HG03196 (cell line): Measurements from ENCODE around the gene S100A10.

ENCODE experiments used
- ATAC-seq: cut with Tn5 transposase; IDR thresholded peaks from one replicate; pipeline ENCODE4 v1.9.1; 2021; ENCODE audit not compliant: unreplicated experiment

The S100A10 gene

DNA sequence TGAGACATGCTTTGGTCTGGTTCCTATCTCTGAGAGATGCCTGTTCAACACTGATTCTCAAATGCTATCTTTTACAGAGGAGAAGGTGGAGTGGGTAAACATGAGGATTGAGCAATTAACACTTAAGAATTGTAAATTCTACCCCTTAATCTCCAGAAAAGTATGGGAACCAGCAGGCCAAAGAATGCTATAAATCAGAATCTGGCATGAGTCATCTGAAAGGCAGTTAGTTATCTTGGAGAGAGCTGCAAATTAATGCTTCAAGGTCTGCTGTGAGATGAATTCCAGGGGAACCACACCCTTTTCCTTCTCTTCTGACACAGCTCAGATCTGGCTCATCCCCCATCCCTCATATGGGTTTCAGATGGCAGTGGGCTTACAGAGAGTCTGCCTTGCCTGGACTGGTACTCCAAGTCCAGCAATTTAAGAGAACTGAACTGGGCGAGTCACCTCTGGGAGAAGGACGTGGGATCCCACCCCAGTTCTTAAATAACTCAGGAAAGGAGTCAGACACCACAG lies 5.2 kb downstream of the S100A10 start:
- ATAC-seq, result no peak

DNA sequence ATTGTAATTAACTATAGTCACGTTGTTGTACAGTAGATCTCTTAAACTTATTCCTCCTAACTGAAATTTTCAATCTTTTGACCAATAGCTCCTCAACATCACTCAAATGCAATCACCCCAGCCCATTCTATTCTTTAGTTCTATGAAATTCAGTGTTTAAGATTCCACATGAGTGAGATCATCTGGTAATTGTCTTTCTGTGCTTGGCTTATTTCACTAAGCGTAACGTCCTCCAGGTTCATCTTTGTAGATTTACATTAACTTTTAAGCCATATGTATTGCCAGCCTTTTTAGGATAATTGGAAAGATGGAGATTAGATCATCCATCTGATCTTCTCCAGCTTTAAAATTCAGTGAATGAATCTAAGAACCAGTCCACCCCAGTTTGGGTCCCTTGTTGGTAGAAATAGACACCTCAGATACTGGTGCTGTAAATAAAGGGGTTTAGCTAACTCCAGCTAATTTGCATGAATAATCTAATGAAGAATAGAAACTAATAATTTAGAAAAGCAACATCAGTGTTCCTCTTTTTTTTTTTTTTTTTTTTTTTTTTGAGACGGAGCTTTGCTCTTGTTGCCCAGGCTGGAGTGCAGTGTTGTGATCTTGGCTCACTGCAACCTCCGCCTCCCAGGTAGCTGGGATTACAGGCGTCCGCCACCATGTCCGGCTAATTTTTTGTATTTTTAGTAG lies 7.0 kb downstream of the S100A10 start:
- ATAC-seq, result no peak

DNA sequence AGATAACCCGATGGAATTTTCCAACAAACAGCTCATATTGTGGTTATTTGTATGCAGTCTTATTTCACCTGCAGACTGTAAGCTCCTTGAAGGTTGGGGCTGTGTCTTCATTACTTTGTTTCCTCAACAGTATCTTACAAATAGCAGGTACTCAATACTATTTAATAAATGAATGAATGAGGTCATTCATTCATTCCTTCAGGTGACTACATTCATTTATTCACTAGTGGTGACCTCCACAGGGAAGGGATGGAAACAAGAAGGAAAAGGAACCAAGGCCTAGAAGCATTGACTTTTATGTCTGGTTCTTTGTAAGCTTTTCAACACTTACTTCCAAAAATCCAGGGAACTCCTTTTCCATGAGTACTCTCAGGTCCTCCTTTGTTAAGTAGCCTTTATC lies 7.9 kb downstream of the S100A10 start:
- ATAC-seq, result no peak

DNA sequence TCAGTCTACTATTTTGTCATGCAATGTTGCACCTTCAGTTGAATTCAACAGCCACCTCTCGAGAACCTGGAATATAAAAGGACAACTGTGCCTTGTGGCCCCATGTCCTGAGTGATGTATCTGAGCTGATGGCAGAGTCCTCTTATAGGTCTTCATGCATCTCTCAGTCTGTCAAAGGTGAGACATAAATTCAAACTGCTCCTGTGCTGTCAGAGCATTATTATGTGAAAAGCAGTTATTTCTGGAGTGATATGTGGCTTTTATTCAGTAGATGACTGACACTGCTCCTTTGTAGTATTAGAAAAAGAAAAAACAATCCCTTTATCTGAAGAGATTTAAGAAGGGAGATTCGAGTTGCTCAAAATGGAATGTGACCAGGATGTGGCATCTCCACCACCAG lies 8.4 kb downstream of the S100A10 start:
- no peak for ATAC-seq

DNA sequence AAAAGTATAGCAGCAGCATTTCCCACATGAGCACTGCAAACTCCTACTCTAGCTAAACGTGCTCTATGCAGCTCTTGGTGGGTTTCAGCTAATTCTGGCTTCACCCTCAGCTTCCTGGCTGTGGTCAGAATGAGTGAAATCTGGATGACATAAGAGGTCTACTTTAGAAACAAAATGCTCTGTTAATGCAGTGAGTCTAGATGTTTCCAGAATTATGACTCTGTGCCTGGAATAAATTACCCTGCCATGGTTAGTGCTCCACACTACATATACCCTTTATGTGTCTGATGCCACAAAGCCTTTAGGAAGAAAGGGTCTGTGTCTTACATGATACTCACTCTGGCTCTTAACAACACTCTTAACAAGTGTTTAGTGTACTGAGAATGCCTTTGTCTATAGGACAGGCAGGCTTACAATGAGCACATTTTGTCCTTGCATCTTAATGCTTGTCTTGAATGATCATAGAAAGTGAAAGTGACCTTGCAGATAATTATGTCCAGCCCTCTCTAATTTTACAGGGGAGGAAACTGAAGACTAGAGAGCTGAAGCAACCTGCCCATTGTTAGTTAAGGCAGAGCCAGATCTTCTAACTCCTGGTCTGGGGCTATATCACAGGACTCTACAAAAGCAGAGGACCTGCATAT lies 9.2 kb downstream of the S100A10 start:
- ATAC-seq, result no peak

DNA sequence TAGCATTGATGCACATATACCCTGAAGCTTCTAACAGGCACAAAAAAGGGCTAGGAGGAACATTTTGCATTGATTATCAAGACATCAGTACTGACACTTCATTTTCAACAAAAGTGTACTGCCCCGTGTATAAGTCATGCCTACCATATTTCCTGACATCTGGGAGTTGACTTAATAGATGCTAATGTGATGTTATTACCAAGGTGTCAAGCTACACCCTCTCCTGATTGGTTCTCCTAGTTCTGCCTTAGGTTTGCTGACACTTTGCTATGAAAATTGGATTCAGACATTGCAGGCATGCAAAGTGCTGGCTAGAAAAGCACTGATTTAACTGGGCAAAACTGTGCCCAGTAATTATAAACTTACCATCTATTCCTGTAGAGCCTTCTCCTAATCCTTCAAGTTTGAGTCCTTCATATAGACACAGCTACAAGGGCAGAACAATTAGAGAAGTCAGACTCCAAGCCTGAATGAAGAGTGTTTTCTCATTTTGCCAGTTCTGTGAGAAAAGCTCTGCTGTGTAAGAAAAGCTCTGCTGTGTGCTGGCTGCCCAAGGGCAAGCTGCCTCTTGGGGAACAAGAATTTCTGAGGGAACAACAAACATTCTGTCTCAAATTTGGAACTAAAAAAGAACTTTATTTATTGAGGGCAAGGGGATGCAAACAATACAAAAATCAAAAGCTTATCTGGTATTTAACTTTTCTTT lies 11.2 kb downstream of the S100A10 start:
- ATAC-seq, result no peak

DNA sequence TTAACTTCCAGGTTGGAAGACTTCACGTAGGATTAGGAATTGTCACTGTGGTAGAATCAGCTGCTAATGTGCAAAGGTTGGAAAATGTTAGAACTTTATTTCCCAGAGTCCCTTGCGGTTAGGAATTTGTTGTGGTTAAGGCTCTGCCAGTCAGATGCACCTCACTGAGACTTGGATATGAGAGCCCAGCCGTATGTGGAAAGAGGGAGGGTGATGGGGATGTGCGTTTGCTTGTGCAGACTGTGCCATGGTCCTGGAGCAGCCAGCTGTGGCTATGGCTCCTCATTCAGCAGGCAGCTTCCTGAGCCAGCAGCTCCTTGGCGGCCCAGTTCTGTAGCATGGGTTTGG lies 12.5 kb downstream of the S100A10 start:
- no peak for ATAC-seq

DNA sequence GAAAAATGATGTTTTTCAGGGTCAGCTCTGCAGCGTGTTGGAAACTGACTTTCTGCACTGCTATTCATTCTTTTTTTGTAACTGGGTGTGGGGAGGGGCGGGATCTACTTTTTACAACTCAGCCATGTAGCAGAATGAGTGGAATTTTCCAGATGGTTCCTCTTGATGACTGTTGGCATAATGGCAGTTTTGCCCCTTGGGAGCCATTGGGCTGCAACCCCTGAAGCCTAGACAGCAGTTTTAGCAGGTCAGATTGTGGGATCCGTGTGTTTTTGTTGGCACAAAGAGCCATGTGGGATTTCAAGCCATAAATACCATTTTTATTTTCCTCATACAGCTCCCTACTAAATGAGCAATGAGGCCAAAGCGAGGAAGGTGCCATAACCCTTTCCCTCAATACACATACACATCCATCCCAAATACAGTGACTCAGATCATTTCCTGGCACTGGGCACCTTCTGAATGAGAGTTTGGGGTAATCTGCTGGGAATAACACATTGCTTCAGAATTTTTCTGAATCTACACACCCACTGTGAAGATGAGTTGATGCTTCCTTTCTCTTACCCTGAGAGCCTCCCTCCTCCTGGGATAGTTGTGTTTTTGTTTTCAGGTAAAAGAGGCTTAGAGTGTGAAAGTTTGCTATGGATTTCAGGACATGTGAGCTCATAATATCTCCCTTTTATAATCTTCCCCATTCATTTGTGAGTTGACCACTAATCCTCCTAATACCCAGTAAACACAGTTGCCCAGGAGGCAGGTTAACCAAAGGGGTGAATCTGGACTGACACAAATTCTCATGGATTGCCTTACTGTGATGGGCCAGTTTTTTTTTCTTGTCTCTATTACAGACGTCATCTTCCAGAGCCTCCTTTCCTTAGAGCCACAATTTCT lies 13.1 kb downstream of the S100A10 start:
- ATAC-seq, result no peak

DNA sequence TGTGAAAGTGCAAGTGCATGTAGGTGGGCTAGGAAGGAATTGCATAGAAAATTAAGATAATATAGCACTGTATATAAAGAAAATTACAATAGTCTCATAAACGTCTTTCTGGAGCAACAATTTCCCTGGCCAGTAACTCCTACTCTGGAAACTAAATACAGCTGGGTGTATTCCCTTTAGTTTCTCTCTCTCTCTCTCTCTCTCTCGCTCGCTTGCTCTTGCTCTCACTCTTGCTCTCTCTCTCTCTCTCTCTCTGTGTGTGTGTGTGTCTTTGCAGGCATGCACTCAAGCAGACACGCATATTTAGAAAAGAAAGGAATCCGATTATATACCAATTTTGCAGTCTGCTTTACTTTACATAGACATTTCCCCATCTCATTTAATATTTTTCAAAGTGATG lies 14.7 kb downstream of the S100A10 start:
- ATAC-seq, result no peak

DNA sequence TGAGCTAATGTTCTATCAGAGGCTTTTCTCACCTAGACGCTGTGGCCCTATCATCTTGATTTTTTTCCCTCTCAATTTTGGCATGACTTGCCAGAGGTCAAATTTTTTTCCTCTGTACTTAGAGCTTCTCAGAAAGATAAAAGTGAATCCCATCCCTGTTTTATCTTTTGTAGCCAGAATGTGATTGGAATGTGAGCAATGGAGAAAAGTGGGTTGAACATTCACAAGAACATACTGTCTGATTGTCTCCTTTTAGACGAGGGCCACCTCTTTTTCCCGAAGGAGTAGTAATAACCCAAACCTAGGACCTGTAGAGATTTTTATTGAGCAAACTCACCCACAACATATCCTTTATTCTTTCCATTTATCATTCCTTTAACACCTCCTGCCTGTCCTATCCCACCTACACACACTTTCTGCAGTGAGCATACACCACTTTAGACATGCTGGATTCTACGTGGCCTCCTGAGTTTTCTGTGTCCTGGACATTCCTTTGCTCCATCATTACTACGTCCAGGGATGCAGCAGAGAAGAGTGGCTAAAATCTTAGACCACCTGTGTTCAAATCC lies 15.9 kb downstream of the S100A10 start:
- no peak for ATAC-seq

DNA sequence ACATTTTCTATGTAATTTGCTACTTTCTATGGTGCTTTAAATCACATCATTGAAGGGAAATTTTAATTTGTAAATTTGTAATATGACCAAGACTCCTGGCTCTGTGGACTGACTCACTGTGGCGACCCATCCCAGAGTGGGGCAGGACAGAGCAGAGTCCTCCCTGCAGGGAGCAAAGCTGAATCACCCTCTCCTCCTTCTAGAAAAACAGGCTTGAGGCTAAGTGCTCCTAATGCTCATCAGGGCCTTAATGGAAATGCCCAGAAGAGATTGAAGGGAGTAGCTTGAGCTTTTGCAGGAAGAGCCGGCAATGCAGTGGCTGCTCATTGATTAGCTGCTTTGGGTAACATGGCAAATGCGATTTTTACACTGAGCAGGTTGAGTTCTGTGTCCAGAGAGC lies 16.8 kb downstream of the S100A10 start:
- ATAC-seq, result no peak

DNA sequence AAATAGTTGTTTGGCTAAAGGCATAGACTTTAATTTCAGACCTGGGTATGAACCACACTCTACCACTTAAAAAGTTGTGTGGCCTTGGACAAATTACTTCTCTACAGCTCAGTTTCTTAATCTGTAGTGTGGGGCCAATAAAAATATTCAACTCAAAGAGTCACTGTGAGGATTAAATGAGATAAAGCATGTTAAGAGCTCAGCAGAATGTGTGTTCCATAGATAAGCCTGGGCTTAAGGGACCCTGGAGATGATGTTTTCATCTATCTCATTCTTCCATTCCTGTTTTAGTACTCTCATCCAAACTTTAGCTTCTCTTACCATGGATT lies 17.7 kb downstream of the S100A10 start:
- ATAC-seq, result no peak

DNA sequence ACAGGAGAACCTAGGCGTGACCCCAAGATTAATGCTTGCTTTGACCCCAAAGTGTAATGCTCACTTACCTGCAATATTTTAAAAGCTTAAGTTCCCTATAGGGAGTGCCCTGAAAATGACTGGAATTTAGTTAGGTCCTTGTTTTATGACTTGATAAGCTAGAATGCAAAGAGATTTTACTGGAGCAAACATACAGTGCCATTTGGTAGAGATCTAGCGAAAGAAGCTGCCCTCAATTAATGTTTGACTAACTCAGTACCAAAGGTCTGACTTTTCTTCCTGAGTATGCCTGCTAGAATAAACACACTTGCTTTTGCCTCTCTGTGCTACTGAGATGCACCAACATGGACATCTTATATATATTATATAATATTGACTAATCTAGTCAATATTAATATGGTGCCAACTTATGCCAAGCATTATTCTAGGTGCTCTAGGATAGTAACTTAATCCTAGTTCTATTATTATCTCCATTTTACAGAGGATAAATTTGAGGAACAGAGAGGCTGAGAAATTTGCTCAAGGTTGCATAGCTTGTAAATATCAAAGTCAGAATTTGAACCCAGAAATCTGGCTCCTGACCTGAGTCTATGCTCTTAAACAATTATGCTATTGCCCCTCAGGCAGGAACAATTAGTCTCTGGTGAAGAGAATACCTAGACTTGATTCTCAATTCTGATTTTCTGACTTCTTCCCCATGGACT lies 18.2 kb downstream of the S100A10 start:
- no peak for ATAC-seq

DNA sequence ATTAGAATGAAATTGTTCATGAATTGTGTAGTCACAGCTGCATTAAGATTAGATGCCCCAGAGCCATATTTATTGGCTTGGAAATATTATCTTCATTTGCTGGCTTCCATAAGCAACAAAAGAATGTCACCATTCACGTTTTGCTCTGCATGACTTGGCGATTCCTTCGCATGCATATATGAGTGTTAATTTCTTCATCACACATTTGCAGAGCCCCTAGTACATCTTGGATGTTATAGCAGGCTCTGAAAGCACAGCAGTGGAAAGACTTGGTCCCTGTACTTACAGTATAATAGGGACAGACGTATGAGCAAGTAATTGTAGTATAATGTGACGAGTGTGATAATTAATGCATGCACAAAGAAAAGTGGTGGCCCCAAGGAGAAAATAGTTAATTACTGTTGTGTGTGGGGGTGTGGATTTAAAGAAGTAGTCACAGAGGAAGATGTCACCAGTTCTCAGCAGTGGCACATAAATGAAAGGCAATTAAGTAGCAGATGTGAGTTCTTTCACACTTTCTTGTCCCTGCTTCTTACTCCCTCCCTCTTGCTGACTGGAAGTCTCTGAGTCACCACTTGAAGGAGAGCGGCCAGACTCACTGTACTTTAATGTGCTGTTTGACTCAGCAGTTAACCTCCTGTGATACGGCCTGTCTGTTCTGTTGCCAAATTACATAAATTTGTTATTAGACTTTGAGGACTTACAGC lies 21.0 kb downstream of the S100A10 start:
- no peak for ATAC-seq

DNA sequence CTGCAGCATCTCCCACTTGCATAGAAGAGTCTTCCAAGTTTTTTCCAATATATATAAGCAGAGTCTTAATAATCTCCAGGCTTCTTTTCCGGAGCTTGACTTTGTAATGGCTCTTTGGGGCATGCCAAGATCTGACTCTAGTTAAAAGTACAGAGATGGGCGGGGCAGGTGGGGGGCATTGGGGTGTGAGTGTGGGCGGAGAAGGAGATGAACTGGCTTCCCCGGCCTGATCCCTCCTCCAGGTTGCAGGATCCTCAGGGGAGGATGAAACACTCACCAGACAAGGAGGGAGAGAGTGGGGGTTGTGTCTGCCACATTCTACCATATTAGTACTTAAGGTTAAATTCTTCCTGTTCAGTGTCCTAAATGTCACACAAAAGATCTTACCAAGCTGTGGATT lies 23.0 kb downstream of the S100A10 start:
- ATAC-seq, result no peak

DNA sequence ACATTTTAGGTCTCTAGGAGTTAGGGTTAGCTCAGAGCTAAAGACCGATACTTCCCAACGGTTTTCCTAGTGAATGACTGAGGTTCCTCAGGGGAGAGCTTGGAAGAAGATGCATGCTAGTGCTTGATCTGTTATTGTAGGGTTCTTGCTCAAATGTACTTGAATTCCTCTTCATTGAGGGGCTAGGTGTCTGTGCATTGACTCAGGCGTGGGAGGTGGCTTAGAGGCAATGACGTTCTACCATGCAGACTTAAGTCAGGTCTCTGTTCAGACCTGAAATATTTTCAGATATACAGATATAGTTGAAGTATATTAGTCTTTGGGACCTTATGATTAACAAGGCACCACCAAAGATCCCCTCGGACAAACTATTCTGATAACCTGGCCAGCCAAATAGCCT lies 23.5 kb downstream of the S100A10 start:
- ATAC-seq, result no peak

DNA sequence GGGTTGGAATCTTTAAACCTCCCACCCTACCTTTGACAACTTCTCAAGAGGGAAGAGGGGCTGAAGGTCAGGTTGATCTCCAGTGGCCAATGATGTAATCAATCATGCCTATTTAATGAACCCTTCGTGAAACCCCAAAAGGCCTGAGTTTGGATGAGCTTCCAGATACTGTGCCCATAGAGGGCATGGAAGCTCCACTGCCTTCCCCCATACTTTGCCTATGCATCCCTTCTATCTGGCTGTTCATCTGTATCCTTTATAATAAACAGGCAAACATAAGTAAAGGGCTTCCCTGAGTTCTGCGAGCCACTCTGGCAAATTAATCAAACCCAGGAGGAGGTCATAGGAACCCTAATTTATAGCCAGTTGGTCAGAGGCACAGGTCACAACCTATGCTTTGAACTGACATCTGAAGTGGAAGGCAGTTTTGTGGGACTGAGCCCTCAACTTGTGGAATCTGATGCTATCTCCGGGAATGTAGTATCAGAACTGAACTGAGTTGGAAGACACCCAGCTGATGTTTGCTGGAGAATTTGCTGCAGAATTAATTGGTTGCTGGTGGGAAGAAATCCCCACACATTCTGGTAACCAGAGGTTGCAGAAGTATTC lies 24.8 kb downstream of the S100A10 start:
- no peak for ATAC-seq

DNA sequence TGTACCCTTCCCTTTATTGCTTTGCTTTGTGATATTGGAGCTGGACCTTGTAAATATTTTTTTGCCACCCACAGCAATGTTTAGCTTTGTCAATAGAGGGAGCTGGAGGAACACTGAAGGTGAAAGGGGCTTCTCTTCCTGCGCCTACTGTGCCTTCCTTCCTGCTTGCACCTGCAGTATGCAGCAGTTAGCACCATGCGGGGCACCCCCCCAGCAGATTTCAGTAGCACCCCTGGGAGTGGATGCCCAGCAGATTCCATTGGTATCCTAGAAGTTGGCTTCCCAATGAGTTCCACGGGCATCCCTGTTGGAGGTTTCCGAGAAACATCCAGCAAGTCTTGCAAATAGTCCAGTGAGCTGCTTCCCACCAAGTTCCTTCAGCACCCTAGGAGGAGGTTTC lies 25.6 kb downstream of the S100A10 start:
- ATAC-seq, result no peak

DNA sequence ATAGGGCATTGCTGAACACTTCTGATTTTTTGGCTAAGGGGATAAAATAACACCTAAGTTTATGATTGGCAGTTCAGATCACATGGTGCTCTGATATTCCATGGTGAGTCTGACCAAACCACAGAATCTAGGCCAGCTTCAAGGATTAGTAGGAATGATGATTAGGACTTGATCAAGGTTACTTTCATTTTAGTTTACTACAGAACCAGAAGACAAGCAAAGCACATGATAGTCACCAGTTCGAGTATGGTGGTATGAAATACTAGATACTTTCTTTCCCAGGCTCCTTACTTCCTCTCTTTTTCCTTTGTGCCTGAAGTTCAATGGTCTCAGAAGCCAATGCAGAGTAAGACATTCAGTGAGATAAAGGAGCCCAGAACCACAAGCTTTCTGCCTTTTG lies 26.6 kb downstream of the S100A10 start:
- ATAC-seq, result no peak
